HepG2 (cell line): Measurements from ENCODE around the gene ACOXL. TPM values are rescaled to one million over a fixed set of nuclear protein-coding genes. Genes with fewer than 3 reads are reported as not detected.

Experiments
- ATAC-seq: fragments of 200-7000 bp; cut with Tn5 transposase; 3 replicates; pipeline ENCODE4 v1.9.1; 2020; ENCODE audit warnings: mild to moderate bottlenecking, moderate library complexity
- BruUV-seq: library from RNA; stranded (reverse); fragments of 400-500 nt; replicated peaks from 2 replicates; lab custom pipeline; 2021; lab: Mats Ljungman, UMichigan
- CTCF ChIA-PET: fragments of 300-600 bp; formaldehyde crosslinking; extraction: SDS; loops from one replicate; lab custom pipeline; 2021; ENCODE audit warnings: low total read pairs, inconsistent platforms, low intra/inter-chr PET ratio; lab: Yijun Ruan, JAX
- POLR2A ChIA-PET: fragments of 350-600 bp; sonication (Branson Sonifier 250); formaldehyde crosslinking; loops from one replicate; lab custom pipeline; 2020; ENCODE audit warnings: antibody characterized with exemption, inconsistent platforms; lab: Yijun Ruan, JAX
- DNase-seq: peaks from one replicate; pipeline ENCODE4 v3.0.0-alpha.2; 2015; ENCODE audit warnings: low spot score
- FAIRE-seq: peaks from 3 replicates; lab custom pipeline; 2011; peaks lifted over from hg19 to GRCh38; lab: Jason Lieb, UNC
- H2AFZ ChIP-seq: one replicate; pipeline ENCODE4 v1.6.1; 2011; ENCODE audit warnings: low read length, inconsistent platforms
- H3K27ac ChIP-seq: fragments of 300-600 bp; 3 replicates; pipeline ENCODE4 v1.8.0; 2011; ENCODE audit warnings: mixed run types, mild to moderate bottlenecking, mixed read lengths, low read length, inconsistent platforms; ENCODE audit not compliant: insufficient read depth; ENCODE audit errors: extremely low read length
- H3K27me3 ChIP-seq, 2 experiments: fragments of 200-600 bp in 1 of 2; 2 replicates in 1 of 2; 3 replicates in 1 of 2; pipeline versions ENCODE4 v1.6.0 to v1.8.0; 2011; ENCODE audit warnings: low read length in 2 of 2, mild to moderate bottlenecking in 2 of 2, moderate library complexity in 2 of 2, inconsistent platforms in 1 of 2; ENCODE audit not compliant: insufficient read depth in 2 of 2, control insufficient read depth in 1 of 2
- H3K36me3 ChIP-seq, 2 experiments: fragments of 200-600 bp in 1 of 2; replicated peaks in 1 of 2; 2 replicates in 1 of 2; 3 replicates in 1 of 2; pipeline versions ENCODE4 v1.5.1 to v1.8.0; 2011; ENCODE audit warnings: low read length in 2 of 2, inconsistent platforms in 1 of 2; ENCODE audit not compliant: insufficient read depth in 2 of 2, control insufficient read depth in 1 of 2
- H3K4me1 ChIP-seq: 2 replicates; pipeline ENCODE4 v1.5.1; 2012; ENCODE audit warnings: low read length, inconsistent platforms; ENCODE audit not compliant: insufficient read depth
- H3K4me2 ChIP-seq: 2 replicates; pipeline ENCODE4 v1.6.0; 2011; ENCODE audit warnings: low read depth, low read length, inconsistent platforms
- H3K4me3 ChIP-seq, 3 experiments: fragments of 200-600 bp in 1 of 3; sonication (generic), shearing (Covaris generic) in 1 of 3; replicated peaks in 1 of 3; 2 replicates each; pipeline ENCODE4 v1.5.1; 2011 to 2016; ENCODE audit warnings: low read length in 3 of 3, inconsistent platforms in 2 of 3, low read depth in 2 of 3, mild to moderate bottlenecking in 2 of 3, control low read depth in 1 of 3, mixed read lengths in 1 of 3; ENCODE audit not compliant: insufficient read depth in 1 of 3
- H3K79me2 ChIP-seq: one replicate; pipeline ENCODE4 v1.6.1; 2011; ENCODE audit warnings: low read length, inconsistent platforms; ENCODE audit not compliant: insufficient read depth
- H3K9ac ChIP-seq: 2 replicates; pipeline ENCODE4 v1.6.0; 2011; ENCODE audit warnings: mild to moderate bottlenecking, low read depth, low read length, inconsistent platforms; ENCODE audit not compliant: insufficient read depth
- H3K9me3 ChIP-seq: 2 replicates; pipeline ENCODE4 v1.5.1; 2012; ENCODE audit warnings: mild to moderate bottlenecking, low read length
- H4K20me1 ChIP-seq: 2 replicates; pipeline ENCODE4 v1.6.0; 2011; ENCODE audit warnings: inconsistent platforms, mild to moderate bottlenecking, low read length, moderate library complexity; ENCODE audit not compliant: insufficient read depth
- GPN1 ChIP-seq: sonication (generic); formaldehyde crosslinking; IDR thresholded peaks from 2 replicates; pipeline ENCODE4 v1.5.1; 2020; ENCODE audit warnings: missing genetic modification reagents, borderline replicate concordance
- HOXA5 ChIP-seq: sonication (generic); formaldehyde crosslinking; IDR thresholded peaks from 2 replicates; pipeline ENCODE4 v1.4.0; 2020; ENCODE audit warnings: missing genetic modification reagents
- MAZ ChIP-seq, 2 experiments: sonication (generic) in 1 of 2; formaldehyde crosslinking in 1 of 2; IDR thresholded peaks; 2 replicates each; pipeline versions ENCODE4 v1.5.0 to v1.6.1; 2012 to 2020; ENCODE audit warnings: low read depth in 2 of 2, mild to moderate bottlenecking in 2 of 2, borderline replicate concordance in 1 of 2, improper control_type of control experiment in 1 of 2, low read length in 1 of 2, missing genetic modification reagents in 1 of 2, moderate library complexity in 1 of 2
- MBNL3 ChIP-seq: fragments of 250-450 bp; sonication (Bioruptor Pico); conservative IDR thresholded peaks from 2 replicates; pipeline ENCODE4 v1.8.0; 2022; ENCODE audit warnings: mild to moderate bottlenecking, inconsistent platforms
- MXI1 ChIP-seq: IDR thresholded peaks from 3 replicates; pipeline ENCODE4 v1.6.1; 2012; ENCODE audit warnings: low read depth, low read length, inconsistent platforms, borderline replicate concordance
- NFE2L1 ChIP-seq: sonication (generic); formaldehyde crosslinking; IDR thresholded peaks from 2 replicates; pipeline ENCODE4 v1.4.0; 2020; ENCODE audit warnings: missing genetic modification reagents, mild to moderate bottlenecking, borderline replicate concordance
- PHF8 ChIP-seq: sonication (generic); formaldehyde crosslinking; IDR thresholded peaks from 2 replicates; pipeline ENCODE4 v1.5.0; 2020; ENCODE audit warnings: missing genetic modification reagents
- RBM22 ChIP-seq: fragments of 200-400 bp; formaldehyde crosslinking; optimal IDR thresholded peaks from 2 replicates; pipeline ENCODE3; 2017; ENCODE audit warnings: mild to moderate bottlenecking, low read length, moderate library complexity
- SNAI1 ChIP-seq: sonication (generic); formaldehyde crosslinking; IDR thresholded peaks from 2 replicates; pipeline ENCODE4 v1.5.0; 2020; ENCODE audit warnings: mild to moderate bottlenecking, missing genetic modification reagents, borderline replicate concordance
- SOX13 ChIP-seq, 3 experiments: fragments of 450-650 bp in 1 of 3; sonication (generic) in 1 of 3; formaldehyde crosslinking in 1 of 3; IDR thresholded peaks in 2 of 3; conservative IDR thresholded peaks in 1 of 3; 2 replicates each; pipeline versions ENCODE4 v1.5.0 to v1.6.1; 2016 to 2020; ENCODE audit warnings: antibody characterized with exemption in 1 of 3, mild to moderate bottlenecking in 1 of 3, missing compliant biosample characterization in 1 of 3, missing genetic modification reagents in 1 of 3, moderate library complexity in 1 of 3
- TBL1XR1 ChIP-seq: fragments of 150-350 bp; IDR thresholded peaks from 2 replicates; pipeline ENCODE4 v1.6.1; 2014; ENCODE audit warnings: borderline replicate concordance, low read length; ENCODE audit not compliant: partially characterized antibody
- TEF ChIP-seq: sonication (generic); formaldehyde crosslinking; IDR thresholded peaks from 2 replicates; pipeline ENCODE4 v1.5.0; 2020; ENCODE audit warnings: missing genetic modification reagents
- TIGD3 ChIP-seq: sonication (generic); formaldehyde crosslinking; IDR thresholded peaks from 2 replicates; pipeline ENCODE4 v1.5.1; 2020; ENCODE audit warnings: mild to moderate bottlenecking, missing genetic modification reagents, borderline replicate concordance
- ZNF567 ChIP-seq: sonication (generic); formaldehyde crosslinking; IDR thresholded peaks from 2 replicates; pipeline ENCODE4 v1.8.1; 2023; ENCODE audit warnings: mild to moderate bottlenecking, missing genetic modification reagents, borderline replicate concordance
- ZNF574 ChIP-seq: sonication (generic); formaldehyde crosslinking; IDR thresholded peaks from 2 replicates; pipeline ENCODE4 v1.4.0; 2020; ENCODE audit warnings: missing genetic modification reagents
- ZNF674 ChIP-seq: sonication (generic); formaldehyde crosslinking; IDR thresholded peaks from 2 replicates; pipeline ENCODE4 v1.5.0; 2020; ENCODE audit warnings: low read depth, mild to moderate bottlenecking, missing genetic modification reagents
- WGBS: methylation state at CpG from one replicate; pipeline ENCODE4 v1.1.6; 2017; ENCODE audit warnings: low lambda C conversion rate; 5-methylcytosine and 5-hydroxymethylcytosine counted together
- in situ Hi-C: cut with HindIII; loops from 2 replicates; pipeline ENCODE4 v1.10.0; 2017; ENCODE audit warnings: low pct_unique_long_range_greater_than_20kb; ENCODE audit not compliant: extremely low pct_ligation_motif_present
- intact Hi-C: fragments of 100-400 bp; cut with micrococcal nuclease; formaldehyde crosslinking; loops from one replicate; pipeline ENCODE4 v1.10.0; 2022; ENCODE audit not compliant: unreplicated experiment
- polyA plus RNA-seq, 8 experiments: library from polyadenylated mRNA; depleted of rRNA in 3 of 8; stranded (reverse) in 7 of 8; unstranded in 1 of 8; fragments of >200 nt; fragmentation: Illumina TruSeq in 4 of 8; extraction: Trizol in 4 of 8; gene quantifications; 2 replicates each; pipeline versions ENCODE4 v1.2.1 to v1.2.3, GENCODE V29; 2011 to 2016; ENCODE audit warnings: low read depth in 4 of 8, missing spikeins in 1 of 8, mixed read lengths in 1 of 8; ENCODE audit not compliant: insufficient read depth in 1 of 8
- total RNA-seq, 5 experiments: library from RNA; depleted of rRNA; stranded (reverse); fragments of >200 nt; fragmentation: Illumina TruSeq; extraction: Trizol; gene quantifications; 2 replicates each; pipeline ENCODE4 v1.2.3, GENCODE V29; 2016; ENCODE audit warnings: low read depth in 1 of 5

The ACOXL gene
- total and polyA plus RNA-seq, 2 of the 13 experiments (the other 11 are each of a cell fraction or from before 2014, with no cell fraction given): not detected

GRCh38 chr2:111035830-111036441 is 303.6 kb downstream of the ACOXL start:
- FAIRE-seq (no peak), ATAC-seq (no peak), DNase-seq (no peak)
- no TSS peak for BruUV-seq
- peaks cover 25% of the 10 kb centered on the region for H3K4me1 ChIP-seq
- no peaks in the 10 kb centered on the region for H3K9me3 ChIP-seq
- H3K4me2 ChIP-seq: no peak overlapping the region
- intact Hi-C loops (no loop called here), in situ Hi-C loops (no loop called here)
- H3K9ac ChIP-seq: no peak overlapping the region
- no peaks in the 10 kb centered on the region for H3K36me3 ChIP-seq
- no peak overlapping the region for H2AFZ ChIP-seq
- WGBS: 61% methylated on average over 5 of the region's 5 CpGs
- no peaks in the 10 kb centered on the region for H4K20me1 ChIP-seq
- peaks cover 2 to 49% of the 10 kb centered on the region in 2 experiments; a peak in 3 of 5 replicates for H3K27me3 ChIP-seq
- ChIA-PET POLR2A (no interaction called here), CTCF (no interaction called here)
- no peaks in the 10 kb centered on the region for H3K79me2 ChIP-seq
- H3K27ac ChIP-seq: no peak overlapping the region
- H3K4me3 ChIP-seq: no peak overlapping the region
- TF ChIP-seq SOX13 (IDR thresholded peaks at IDR 0.05) (no peak), SOX13 (CRISPR knock-in tag; conservative IDR thresholded peaks at IDR 0.05 in 1 of 2, IDR thresholded peaks at IDR 0.05 in 1 of 2) (no peak), PHF8 (CRISPR knock-in tag) (no peak), SNAI1 (CRISPR knock-in tag) (no peak), ZNF574 (CRISPR knock-in tag) (no peak), RBM22 (no peak), MBNL3 (no peak), NFE2L1 (CRISPR knock-in tag) (no peak), MXI1 (no peak), ZNF567 (CRISPR knock-in tag) (no peak), TEF (CRISPR knock-in tag) (no peak), HOXA5 (CRISPR knock-in tag) (no peak), ZNF674 (CRISPR knock-in tag) (no peak), GPN1 (CRISPR knock-in tag) (no peak), TIGD3 (CRISPR knock-in tag) (no peak), MAZ (IDR thresholded peaks at IDR 0.05; ENCODE audit: borderline replicate concordance, low read depth, low read length) (no peak), MAZ (CRISPR knock-in tag; IDR thresholded peaks at IDR 0.05; ENCODE audit: low read depth) (no peak), TBL1XR1 (no peak)
